Fibroblast of lung (primary cell): Measurements from ENCODE around the gene RBX1.

ENCODE experiments used
- EZH2 ChIP-seq: IDR thresholded peaks from 2 replicates; pipeline ENCODE4 v1.5.1; 2012; ENCODE audit warnings: low read length, control low read depth, mild to moderate bottlenecking; ENCODE audit errors: missing control alignments
- TF ChIP-seq, protein P1 (sequence below), 2 donors: IDR thresholded peaks in 1 of 2; conservative IDR thresholded peaks in 1 of 2; 1 replicate in 1 of 2; 2 replicates in 1 of 2; pipeline ENCODE4 v1.5.1; 2011 to 2012; ENCODE audit warnings: low read length in 2 of 2, control low read depth in 1 of 2, inconsistent platforms in 1 of 2, low read depth in 1 of 2, mild to moderate bottlenecking in 1 of 2

DNA sequence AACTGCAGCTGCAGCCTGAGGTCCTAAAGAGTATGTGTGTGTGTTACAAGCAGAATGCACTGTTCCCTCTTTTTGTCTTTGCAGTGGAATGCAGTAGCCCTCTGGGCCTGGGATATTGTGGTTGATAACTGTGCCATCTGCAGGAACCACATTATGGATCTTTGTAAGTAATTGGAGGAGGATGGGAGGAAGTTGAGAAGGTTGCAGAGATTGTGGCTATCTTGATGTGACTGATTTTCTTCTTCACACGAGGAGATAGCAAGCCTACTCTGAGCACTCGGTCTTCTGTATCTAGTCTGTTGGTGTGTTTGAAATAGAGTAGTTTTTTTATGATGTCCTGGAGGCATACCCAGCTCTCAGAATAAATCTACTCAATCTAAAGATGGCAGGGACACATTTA lies 2.3 kb downstream of the RBX1 start:
- TF ChIP-seq, protein P1, sequence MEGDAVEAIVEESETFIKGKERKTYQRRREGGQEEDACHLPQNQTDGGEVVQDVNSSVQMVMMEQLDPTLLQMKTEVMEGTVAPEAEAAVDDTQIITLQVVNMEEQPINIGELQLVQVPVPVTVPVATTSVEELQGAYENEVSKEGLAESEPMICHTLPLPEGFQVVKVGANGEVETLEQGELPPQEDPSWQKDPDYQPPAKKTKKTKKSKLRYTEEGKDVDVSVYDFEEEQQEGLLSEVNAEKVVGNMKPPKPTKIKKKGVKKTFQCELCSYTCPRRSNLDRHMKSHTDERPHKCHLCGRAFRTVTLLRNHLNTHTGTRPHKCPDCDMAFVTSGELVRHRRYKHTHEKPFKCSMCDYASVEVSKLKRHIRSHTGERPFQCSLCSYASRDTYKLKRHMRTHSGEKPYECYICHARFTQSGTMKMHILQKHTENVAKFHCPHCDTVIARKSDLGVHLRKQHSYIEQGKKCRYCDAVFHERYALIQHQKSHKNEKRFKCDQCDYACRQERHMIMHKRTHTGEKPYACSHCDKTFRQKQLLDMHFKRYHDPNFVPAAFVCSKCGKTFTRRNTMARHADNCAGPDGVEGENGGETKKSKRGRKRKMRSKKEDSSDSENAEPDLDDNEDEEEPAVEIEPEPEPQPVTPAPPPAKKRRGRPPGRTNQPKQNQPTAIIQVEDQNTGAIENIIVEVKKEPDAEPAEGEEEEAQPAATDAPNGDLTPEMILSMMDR (conservative IDR thresholded peaks at IDR 0.05 in 1 of 2, IDR thresholded peaks at IDR 0.05 in 1 of 2; ENCODE audit: low read depth in 1 of 2, low read length in 2 of 2), result no peak
- no peak for TF ChIP-seq EZH2
